Mesendoderm (in vitro differentiated cells): ENCODE results near the gene FAM228A.
A peak's percentile ranks its signal among the peaks of the same experiment; 100 is the strongest.

Experiments used
- DNase-seq: peaks from one replicate; pipeline ENCODE4 v3.0.0; 2013
- H2AK5ac ChIP-seq: 2 replicates; pipeline ENCODE4 v1.6.1; 2013; ENCODE audit warnings: low read length, inconsistent platforms
- H2BK120ac ChIP-seq: 2 replicates; pipeline ENCODE4 v1.6.1; 2013; ENCODE audit warnings: low read depth, mild to moderate bottlenecking, low read length, moderate library complexity, mixed read lengths
- H2BK15ac ChIP-seq: replicated peaks from 2 replicates; pipeline ENCODE4 v1.6.1; 2013; ENCODE audit warnings: low read depth, mild to moderate bottlenecking, moderate library complexity
- H2BK5ac ChIP-seq: 2 replicates; pipeline ENCODE4 v1.6.1; 2013; ENCODE audit warnings: low read length, inconsistent platforms
- H3K18ac ChIP-seq: 2 replicates; pipeline ENCODE4 v1.6.1; 2013; ENCODE audit warnings: mild to moderate bottlenecking, low read length, mixed read lengths
- H3K23ac ChIP-seq: one replicate; pipeline ENCODE4 v1.6.1; 2013; ENCODE audit warnings: low read length
- H3K27ac ChIP-seq: 2 replicates; pipeline ENCODE4 v1.5.1; 2013; ENCODE audit warnings: low read depth, mild to moderate bottlenecking, inconsistent platforms, low read length, moderate library complexity
- H3K27me3 ChIP-seq: 2 replicates; pipeline ENCODE4 v1.6.1; 2013; ENCODE audit warnings: low read length, control low read depth, mild to moderate bottlenecking, inconsistent platforms; ENCODE audit not compliant: insufficient read depth, poor library complexity
- H3K36me3 ChIP-seq: 2 replicates; pipeline ENCODE4 v1.6.1; 2013; ENCODE audit warnings: low read length, inconsistent platforms; ENCODE audit not compliant: control insufficient read depth, insufficient read depth
- H3K4ac ChIP-seq: one replicate; pipeline ENCODE4 v1.6.1; 2013; ENCODE audit warnings: low read depth, mild to moderate bottlenecking, low read length, moderate library complexity
- H3K4me1 ChIP-seq: 2 replicates; pipeline ENCODE4 v1.6.1; 2013; ENCODE audit warnings: low read depth, low read length, inconsistent platforms; ENCODE audit not compliant: control insufficient read depth
- H3K4me2 ChIP-seq: 2 replicates; pipeline ENCODE4 v1.6.1; 2013; ENCODE audit warnings: low read length
- H3K4me3 ChIP-seq: 2 replicates; pipeline ENCODE4 v1.5.1; 2013; ENCODE audit warnings: mild to moderate bottlenecking, low read length
- H3K56ac ChIP-seq: one replicate; pipeline ENCODE4 v1.6.1; 2013; ENCODE audit warnings: low read length
- H3K79me1 ChIP-seq: 2 replicates; pipeline ENCODE4 v1.6.1; 2013; ENCODE audit warnings: low read length, inconsistent platforms
- H3K79me2 ChIP-seq: 2 replicates; pipeline ENCODE4 v1.6.1; 2013; ENCODE audit warnings: mild to moderate bottlenecking, low read length; ENCODE audit not compliant: control insufficient read depth, insufficient read depth
- H3K9ac ChIP-seq: 2 replicates; pipeline ENCODE4 v1.6.1; 2013; ENCODE audit warnings: low read length, inconsistent platforms
- H4K5ac ChIP-seq: one replicate; pipeline ENCODE4 v1.6.1; 2013; ENCODE audit warnings: low read length
- H4K8ac ChIP-seq: one replicate; pipeline ENCODE4 v1.6.1; 2013; ENCODE audit warnings: low read depth, mild to moderate bottlenecking, control low read depth, low read length, moderate library complexity
- WGBS: extraction: QIAGEN DNeasy Blood & Tissue Kit; methylation state at CpG from one replicate; pipeline ENCODE4 v1.1.7; 2013; ENCODE audit warnings: low lambda C conversion rate, missing lambda C conversion rate; ENCODE audit not compliant: insufficient coverage; ENCODE audit errors: extremely low coverage; 5-methylcytosine and 5-hydroxymethylcytosine counted together

FAM228A gene

GRCh38 chr2:24220554-24221291 lies 45.9 kb downstream of the FAM228A start:
- no peak overlapping the region for H3K27ac ChIP-seq
- WGBS, result no CpG with 5 or more reads among the region's 20 CpGs
- no peak overlapping the region for H3K56ac ChIP-seq
- no peak overlapping the region for H2BK5ac ChIP-seq
- DNase-seq, result no peak
- no peak overlapping the region for H2BK15ac ChIP-seq
- no peaks in the 10 kb centered on the region for H3K79me2 ChIP-seq
- no peak overlapping the region for H2AK5ac ChIP-seq
- no peak overlapping the region for H3K23ac ChIP-seq
- no peak overlapping the region for H4K5ac ChIP-seq
- H3K4ac ChIP-seq, result no peak overlapping the region
- H4K8ac ChIP-seq, result no peak overlapping the region
- no peaks in the 10 kb centered on the region for H3K79me1 ChIP-seq
- no peak overlapping the region for H2BK120ac ChIP-seq
- no peak overlapping the region for H3K4me3 ChIP-seq
- H3K36me3 ChIP-seq, result no peaks in the 10 kb centered on the region
- no peak overlapping the region for H3K9ac ChIP-seq
- H3K18ac ChIP-seq, result no peak overlapping the region
- no peak overlapping the region for H3K4me2 ChIP-seq
- H3K27me3 ChIP-seq, result no peaks in the 10 kb centered on the region
- no peaks in the 10 kb centered on the region for H3K4me1 ChIP-seq

- Histone ChIP-seq H2AK5ac (no peak overlapping the region), H3K23ac (no peak overlapping the region), H2BK120ac (no peak overlapping the region), H3K18ac (no peak overlapping the region), H2BK15ac (no peak overlapping the region), H4K5ac (no peak overlapping the region), H4K8ac (no peak overlapping the region), H3K56ac (no peak overlapping the region), H3K4me2 (no peak overlapping the region), H3K9ac (no peak overlapping the region), H3K27ac (no peak overlapping the region), H3K27me3 (no peaks in the 10 kb centered on the region), H3K79me2 (no peaks in the 10 kb centered on the region), H3K4me1 (no peaks in the 10 kb centered on the region), H3K36me3 (no peaks in the 10 kb centered on the region), H3K4me3 (no peak overlapping the region), H3K4ac (no peak overlapping the region), H2BK5ac (no peak overlapping the region), H3K79me1 (no peaks in the 10 kb centered on the region)
- 100% methylated on average over 1 of the region's 6 CpGs for WGBS
- no peak for DNase-seq
These were observed 46.6 kb downstream of the FAM228A start for GRCh38 chr2:24221343-24222050.

- H3K36me3 ChIP-seq, result no peaks in the 10 kb centered on the region
- DNase-seq, result no peak
- H2BK120ac ChIP-seq, result no peak overlapping the region
- H3K79me2 ChIP-seq, result no peaks in the 10 kb centered on the region
- H2BK15ac ChIP-seq, result no peak overlapping the region
- H3K4me2 ChIP-seq, result no peak overlapping the region
- H4K8ac ChIP-seq, result no peak overlapping the region
- no peak overlapping the region for H3K27ac ChIP-seq
- H2AK5ac ChIP-seq, result no peak overlapping the region
- no CpG with 5 or more reads among the region's 6 CpGs for WGBS
- H3K23ac ChIP-seq, result no peak overlapping the region
- no peaks in the 10 kb centered on the region for H3K27me3 ChIP-seq
- no peak overlapping the region for H4K5ac ChIP-seq
- no peak overlapping the region for H3K56ac ChIP-seq
- H3K4me1 ChIP-seq, result no peaks in the 10 kb centered on the region
- no peak overlapping the region for H3K18ac ChIP-seq
- H3K9ac ChIP-seq, result no peak overlapping the region
- no peak overlapping the region for H2BK5ac ChIP-seq
- no peak overlapping the region for H3K4me3 ChIP-seq
- H3K4ac ChIP-seq, result no peak overlapping the region
- no peaks in the 10 kb centered on the region for H3K79me1 ChIP-seq
These were observed 48.1 kb downstream of the FAM228A start for GRCh38 chr2:24222946-24223345.

- no peak overlapping the region for H3K4me2 ChIP-seq
- no CpG with 5 or more reads among the region's 9 CpGs for WGBS
- H3K4me3 ChIP-seq, result no peak overlapping the region
- H3K27me3 ChIP-seq, result no peaks in the 10 kb centered on the region
- H3K9ac ChIP-seq, result no peak overlapping the region
- DNase-seq, result peak; percentile 10
- H2BK5ac ChIP-seq, result no peak overlapping the region
- no peak overlapping the region for H3K4ac ChIP-seq
- no peak overlapping the region for H2BK15ac ChIP-seq
- no peaks in the 10 kb centered on the region for H3K4me1 ChIP-seq
- no peak overlapping the region for H3K18ac ChIP-seq
- H3K79me2 ChIP-seq, result no peaks in the 10 kb centered on the region
- H3K27ac ChIP-seq, result no peak overlapping the region
- H3K23ac ChIP-seq, result no peak overlapping the region
- no peak overlapping the region for H4K8ac ChIP-seq
- no peak overlapping the region for H2AK5ac ChIP-seq
- no peak overlapping the region for H3K56ac ChIP-seq
- no peaks in the 10 kb centered on the region for H3K79me1 ChIP-seq
- H4K5ac ChIP-seq, result no peak overlapping the region
- H2BK120ac ChIP-seq, result no peak overlapping the region
- H3K36me3 ChIP-seq, result no peaks in the 10 kb centered on the region
These were observed 50.8 kb downstream of the FAM228A start for GRCh38 chr2:24225499-24226242.

- no peak overlapping the region for H4K5ac ChIP-seq
- no peak overlapping the region for H2BK5ac ChIP-seq
- no peak overlapping the region for H2BK15ac ChIP-seq
- H3K18ac ChIP-seq, result no peak overlapping the region
- no peaks in the 10 kb centered on the region for H3K4me1 ChIP-seq
- H2BK120ac ChIP-seq, result no peak overlapping the region
- no peaks in the 10 kb centered on the region for H3K36me3 ChIP-seq
- H2AK5ac ChIP-seq, result no peak overlapping the region
- no peak overlapping the region for H3K23ac ChIP-seq
- DNase-seq, result peak; percentile 45
- H3K4ac ChIP-seq, result no peak overlapping the region
- H3K56ac ChIP-seq, result no peak overlapping the region
- H4K8ac ChIP-seq, result no peak overlapping the region
- no peaks in the 10 kb centered on the region for H3K79me2 ChIP-seq
- H3K9ac ChIP-seq, result no peak overlapping the region
- H3K4me3 ChIP-seq, result no peak overlapping the region
- H3K4me2 ChIP-seq, result no peak overlapping the region
- H3K27ac ChIP-seq, result no peak overlapping the region
- no peaks in the 10 kb centered on the region for H3K79me1 ChIP-seq
- whole genome bisulfite sequencing, result no CpG with 5 or more reads among the region's 1 CpG
- H3K27me3 ChIP-seq, result no peaks in the 10 kb centered on the region
These were observed 53.6 kb downstream of the FAM228A start for GRCh38 chr2:24228470-24228869.
